Measurements from ENCODE around the gene ANKRD62.
"Not testable (repeated sequence)": the region's sequence is repeated elsewhere in the genome, so short reads cannot be mapped to it uniquely, and the experiment has no call there.

The ANKRD62 gene

GRCh38 chr18:12099160-12099559 lies 5.5 kb downstream of the ANKRD62 start:
- no peak for DNase-seq (ENCODE audit: low read depth in 3 of 3)

- DNase-seq (ENCODE audit: low read depth in 3 of 3), result no peak
Observed at GRCh38 chr18:12101266-12101665, 7.6 kb downstream of the ANKRD62 start.

GRCh38 chr18:12102136-12102842 lies 8.6 kb downstream of the ANKRD62 start:
- no peak for DNase-seq (ENCODE audit: low read depth in 3 of 3)

- DNase-seq (ENCODE audit: low read depth in 3 of 3), result no peak
Observed at GRCh38 chr18:12106471-12106870, 12.8 kb downstream of the ANKRD62 start.

GRCh38 chr18:12109836-12110235 lies 16.2 kb downstream of the ANKRD62 start:
- DNase-seq (ENCODE audit: low read depth in 3 of 3), result no peak

GRCh38 chr18:12113999-12114646 lies 20.5 kb downstream of the ANKRD62 start:
- no peak for DNase-seq (ENCODE audit: low read depth in 3 of 3)

GRCh38 chr18:12119358-12119757 lies 25.7 kb downstream of the ANKRD62 start:
- DNase-seq (ENCODE audit: low read depth in 3 of 3), result no peak

- DNase-seq (ENCODE audit: low read depth in 3 of 3), result no peak
Observed at GRCh38 chr18:12121175-12122042, 27.8 kb downstream of the ANKRD62 start.

GRCh38 chr18:12122043-12122389 lies 28.4 kb downstream of the ANKRD62 start:
- not testable (repeated sequence) for DNase-seq (ENCODE audit: low read depth in 3 of 3)

- not testable (repeated sequence) for DNase-seq (ENCODE audit: low read depth in 3 of 3)
Observed at GRCh38 chr18:12127647-12128046, 34.0 kb downstream of the ANKRD62 start.

- DNase-seq (ENCODE audit: low read depth in 3 of 3), result not testable (repeated sequence)
Observed at GRCh38 chr18:12138831-12139230, 45.2 kb downstream of the ANKRD62 start.

GRCh38 chr18:12140866-12141265 lies 47.2 kb downstream of the ANKRD62 start:
- DNase-seq (ENCODE audit: low read depth in 3 of 3), result not testable (repeated sequence)

GRCh38 chr18:12141778-12142177 lies 48.1 kb downstream of the ANKRD62 start:
- not testable (repeated sequence) for DNase-seq (ENCODE audit: low read depth in 3 of 3)

GRCh38 chr18:12149431-12149830 lies 55.8 kb downstream of the ANKRD62 start:
- DNase-seq (ENCODE audit: low read depth in 3 of 3), result not testable (repeated sequence)

GRCh38 chr18:12154361-12154760 lies 60.7 kb downstream of the ANKRD62 start:
- DNase-seq (ENCODE audit: low read depth in 3 of 3), result no peak

GRCh38 chr18:12155996-12156395 lies 62.4 kb downstream of the ANKRD62 start:
- no peak for DNase-seq (ENCODE audit: low read depth in 3 of 3)

GRCh38 chr18:12159446-12159845 lies 65.8 kb downstream of the ANKRD62 start:
- DNase-seq (ENCODE audit: low read depth in 3 of 3), result no peak

- no peak for DNase-seq (ENCODE audit: low read depth in 3 of 3)
Observed at GRCh38 chr18:12162786-12163185, 69.1 kb downstream of the ANKRD62 start.

GRCh38 chr18:12165038-12165768 lies 71.6 kb downstream of the ANKRD62 start:
- no peak for DNase-seq (ENCODE audit: low read depth in 3 of 3)
